ENCODE results near the gene PTPRG. TPM values are rescaled to one million over a fixed set of nuclear protein-coding genes. Genes with fewer than 3 reads are reported as not detected.

PTPRG gene
- total and polyA plus RNA-seq, 2 experiments from 2014 or later: 8.5 to 34.9 TPM

GRCh38 chr3:62319570-62320243, 758.3 kb downstream of the PTPRG start:
- Histone ChIP-seq H2AFZ (no peak overlapping the region), H3K36me3 (replicated peaks; ENCODE audit: insufficient read depth, low read depth) (no peaks in the 10 kb centered on the region), H3K27me3 (no peaks in the 10 kb centered on the region), H3K79me2 (no peaks in the 10 kb centered on the region), H3K27ac (no peak overlapping the region), H3K4me1 (ENCODE audit: insufficient read depth) (no peaks in the 10 kb centered on the region), H3K4me2 (peak overlapping the region; percentile 94), H4K20me1 (ENCODE audit: insufficient read depth, poor library complexity, severe bottlenecking) (no peaks in the 10 kb centered on the region), H3K9me2 (replicated peaks; ENCODE audit: insufficient read depth) (no peaks in the 10 kb centered on the region), H3K9me3 (ENCODE audit: low read depth) (no peaks in the 10 kb centered on the region), H3K4me3 (peak overlapping the region; percentile 71)
- peak; percentile 4 for DNase-seq (ENCODE audit: low spot score)
- 84% methylated on average over 7 of the region's 7 CpGs for WGBS (ENCODE audit: low lambda C conversion rate, missing lambda C conversion rate)
- TF ChIP-seq CTCF (IDR thresholded peaks at IDR 0.05; ENCODE audit: poor library complexity): no peak
- TF ChIP-seq EZH2 (IDR thresholded peaks at IDR 0.05; ENCODE audit: borderline replicate concordance): no peak
- TF ChIP-seq EZH2phosphoT487 (IDR thresholded peaks at IDR 0.05; ENCODE audit: low read depth, severe bottlenecking, unreplicated experiment): no peak

GRCh38 chr3:62323241-62323640, 761.9 kb downstream of the PTPRG start:
- TF ChIP-seq CTCF (IDR thresholded peaks at IDR 0.05; ENCODE audit: poor library complexity): no peak
- TF ChIP-seq EZH2phosphoT487 (IDR thresholded peaks at IDR 0.05; ENCODE audit: low read depth, severe bottlenecking, unreplicated experiment): no peak
- TF ChIP-seq EZH2 (IDR thresholded peaks at IDR 0.05; ENCODE audit: borderline replicate concordance): no peak
- WGBS (ENCODE audit: low lambda C conversion rate, missing lambda C conversion rate): 100% methylated on average over 1 of the region's 1 CpG

GRCh38 chr3:62325896-62326295, 764.5 kb downstream of the PTPRG start:
- Histone ChIP-seq H2AFZ (no peak overlapping the region), H3K9me3 (ENCODE audit: low read depth) (no peaks in the 10 kb centered on the region), H3K27me3 (no peaks in the 10 kb centered on the region), H4K20me1 (ENCODE audit: insufficient read depth, poor library complexity, severe bottlenecking) (no peaks in the 10 kb centered on the region), H3K79me2 (no peaks in the 10 kb centered on the region), H3K4me1 (ENCODE audit: insufficient read depth) (no peaks in the 10 kb centered on the region), H3K36me3 (replicated peaks; ENCODE audit: insufficient read depth, low read depth) (no peaks in the 10 kb centered on the region), H3K4me3 (no peak overlapping the region), H3K27ac (no peak overlapping the region), H3K9me2 (replicated peaks; ENCODE audit: insufficient read depth) (no peaks in the 10 kb centered on the region), H3K4me2 (no peak overlapping the region)
- WGBS (ENCODE audit: low lambda C conversion rate, missing lambda C conversion rate): 74% methylated on average over 8 of the region's 8 CpGs
- TF ChIP-seq EZH2phosphoT487 (IDR thresholded peaks at IDR 0.05; ENCODE audit: low read depth, severe bottlenecking, unreplicated experiment): no peak
- TF ChIP-seq CTCF (IDR thresholded peaks at IDR 0.05; ENCODE audit: poor library complexity): no peak
- TF ChIP-seq EZH2 (IDR thresholded peaks at IDR 0.05; ENCODE audit: borderline replicate concordance): no peak
- peak; percentile 7 for DNase-seq (ENCODE audit: low spot score)

More at GRCh38 chr3:62323241-62323640, 761.9 kb downstream of the PTPRG start:
- H3K9me2 ChIP-seq (replicated peaks; ENCODE audit: insufficient read depth): no peaks in the 10 kb centered on the region
- H3K79me2 ChIP-seq: no peaks in the 10 kb centered on the region
- no peaks in the 10 kb centered on the region for H3K27me3 ChIP-seq
- no peak overlapping the region for H2AFZ ChIP-seq
- H3K4me3 ChIP-seq: no peak overlapping the region
- H3K4me2 ChIP-seq: no peak overlapping the region
- no peaks in the 10 kb centered on the region for H3K36me3 ChIP-seq (replicated peaks; ENCODE audit: insufficient read depth, low read depth)
- no peaks in the 10 kb centered on the region for H3K9me3 ChIP-seq (ENCODE audit: low read depth)
- H3K4me1 ChIP-seq (ENCODE audit: insufficient read depth): no peaks in the 10 kb centered on the region
- no peaks in the 10 kb centered on the region for H4K20me1 ChIP-seq (ENCODE audit: insufficient read depth, poor library complexity, severe bottlenecking)
- no peak overlapping the region for H3K27ac ChIP-seq
- DNase-seq (ENCODE audit: low spot score): no peak
